Esophagus squamous epithelium (tissue), 4 donors: Measurements from ENCODE around the gene HS2ST1.

ENCODE experiments used
- POLR2A ChIP-seq, 4 donors: fragments of 450-650 bp; IDR thresholded peaks; one replicate each; pipeline ENCODE4 v1.6.1; 2017; ENCODE audit warnings: antibody characterized with exemption in 4 of 4, mild to moderate bottlenecking in 4 of 4, moderate library complexity in 3 of 4
- TF ChIP-seq, protein P1 (sequence below), 6 experiments: fragments of 450-650 bp in 4 of 6; fragments of 200-600 bp in 2 of 6; sonication (generic) in 2 of 6; IDR thresholded peaks; one replicate each; pipeline ENCODE4 v1.5.1; 2016 to 2019; ENCODE audit warnings: antibody characterized with exemption in 6 of 6, mild to moderate bottlenecking in 4 of 6, moderate library complexity in 4 of 6

GRCh38 chr1:86933562-86934377, 19.3 kb downstream of the HS2ST1 start:
- TF ChIP-seq, protein P1, sequence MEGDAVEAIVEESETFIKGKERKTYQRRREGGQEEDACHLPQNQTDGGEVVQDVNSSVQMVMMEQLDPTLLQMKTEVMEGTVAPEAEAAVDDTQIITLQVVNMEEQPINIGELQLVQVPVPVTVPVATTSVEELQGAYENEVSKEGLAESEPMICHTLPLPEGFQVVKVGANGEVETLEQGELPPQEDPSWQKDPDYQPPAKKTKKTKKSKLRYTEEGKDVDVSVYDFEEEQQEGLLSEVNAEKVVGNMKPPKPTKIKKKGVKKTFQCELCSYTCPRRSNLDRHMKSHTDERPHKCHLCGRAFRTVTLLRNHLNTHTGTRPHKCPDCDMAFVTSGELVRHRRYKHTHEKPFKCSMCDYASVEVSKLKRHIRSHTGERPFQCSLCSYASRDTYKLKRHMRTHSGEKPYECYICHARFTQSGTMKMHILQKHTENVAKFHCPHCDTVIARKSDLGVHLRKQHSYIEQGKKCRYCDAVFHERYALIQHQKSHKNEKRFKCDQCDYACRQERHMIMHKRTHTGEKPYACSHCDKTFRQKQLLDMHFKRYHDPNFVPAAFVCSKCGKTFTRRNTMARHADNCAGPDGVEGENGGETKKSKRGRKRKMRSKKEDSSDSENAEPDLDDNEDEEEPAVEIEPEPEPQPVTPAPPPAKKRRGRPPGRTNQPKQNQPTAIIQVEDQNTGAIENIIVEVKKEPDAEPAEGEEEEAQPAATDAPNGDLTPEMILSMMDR (IDR thresholded peaks at IDR 0.05): no peak
- no peak for TF ChIP-seq POLR2A (IDR thresholded peaks at IDR 0.05)
